ENCODE data around the gene RSBN1L.

The RSBN1L gene

GRCh38 chr7:77745746-77746145 is 49.5 kb downstream of the RSBN1L start:
- Histone ChIP-seq H3K9me3 (replicated peaks in 1 of 11) (no peaks in the 10 kb centered on the region), H3K4me3 (no peak overlapping the region), H3K36me3 (peaks cover 31 to 97% (median 64%) of the 10 kb centered on the region in 11 experiments), H3K27ac (no peak overlapping the region), H4K20me1 (peaks cover 0 to 44% (median 10%) of the 10 kb centered on the region in 11 experiments; a peak in 11 of 22 replicates), H3K9ac (no peak overlapping the region), H3K27me3 (no peaks in the 10 kb centered on the region), H3K4me1 (peaks cover 0 to 9% (median 0%) of the 10 kb centered on the region in 10 experiments; a peak in 4 of 20 replicates), H3K4me2 (no peak overlapping the region)
- TF ChIP-seq Cebpa-rat (IDR thresholded peaks at IDR 0.05), result no peak

- Histone ChIP-seq H3K4me1 (peaks cover 0 to 14% (median 4%) of the 10 kb centered on the region in 10 experiments; a peak in 14 of 20 replicates), H3K4me3 (no peak overlapping the region), H3K36me3 (peaks cover 36 to 97% (median 67%) of the 10 kb centered on the region in 11 experiments), H3K4me2 (no peak overlapping the region), H3K27me3 (no peaks in the 10 kb centered on the region), H3K27ac (peak overlapping the region in 3 of 11 experiments; percentile 6 to 48 (median 48); a peak in 2 of 22 replicates), H3K9ac (no peak overlapping the region), H3K9me3 (replicated peaks in 1 of 11) (no peaks in the 10 kb centered on the region), H4K20me1 (peaks cover 0 to 46% (median 10%) of the 10 kb centered on the region in 11 experiments; a peak in 11 of 22 replicates)
- TF ChIP-seq Cebpa-rat (IDR thresholded peaks at IDR 0.05), result no peak
Measured at GRCh38 chr7:77746164-77746823, 50.0 kb downstream of the RSBN1L start.

DNA sequence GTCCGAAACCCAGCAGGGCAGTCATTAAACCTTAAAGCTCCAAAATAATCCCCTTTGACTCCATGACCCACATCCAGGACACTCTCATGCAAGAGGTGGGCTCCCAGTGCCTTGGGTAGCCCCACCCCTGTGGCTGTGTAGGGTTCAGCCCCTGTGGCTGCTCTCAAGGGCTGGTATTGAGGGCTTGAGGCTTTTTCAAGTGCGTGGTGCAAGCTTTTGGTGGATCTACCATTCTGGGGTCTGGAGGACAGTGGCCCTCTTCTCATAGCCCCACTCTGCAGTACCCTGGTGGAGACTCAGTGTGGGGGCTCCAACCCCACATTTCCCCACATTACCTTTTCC is 50.5 kb downstream of the RSBN1L start:
- H3K9me3 ChIP-seq (replicated peaks in 1 of 11), result no peaks in the 10 kb centered on the region
- no peak for TF ChIP-seq Cebpa-rat (IDR thresholded peaks at IDR 0.05)
- no peak overlapping the region for H3K4me2 ChIP-seq
- H3K27ac ChIP-seq, result peak overlapping the region in 4 of 11 experiments; percentile 6 to 48 (median 39); a peak in 3 of 22 replicates
- H3K4me3 ChIP-seq, result no peak overlapping the region
- peaks cover under 1 to 19% (median 9%) of the 10 kb centered on the region in 10 experiments; a peak in 17 of 20 replicates for H3K4me1 ChIP-seq
- peaks cover 40 to 95% (median 69%) of the 10 kb centered on the region in 11 experiments for H3K36me3 ChIP-seq
- no peak overlapping the region for H3K9ac ChIP-seq
- H4K20me1 ChIP-seq, result peaks cover 0 to 48% (median 10%) of the 10 kb centered on the region in 11 experiments; a peak in 11 of 22 replicates
- H3K27me3 ChIP-seq, result no peaks in the 10 kb centered on the region

- TF ChIP-seq Cebpa-rat (IDR thresholded peaks at IDR 0.05), result no peak
- Histone ChIP-seq H3K4me1 (peaks cover 5 to 23% (median 13%) of the 10 kb centered on the region in 10 experiments; a peak in 17 of 20 replicates), H3K9me3 (replicated peaks in 1 of 11) (no peaks in the 10 kb centered on the region), H3K4me2 (no peak overlapping the region), H4K20me1 (peaks cover 0 to 51% (median 10%) of the 10 kb centered on the region in 11 experiments; a peak in 11 of 22 replicates), H3K4me3 (no peak overlapping the region), H3K27me3 (no peaks in the 10 kb centered on the region), H3K36me3 (peaks cover 40 to 91% (median 67%) of the 10 kb centered on the region in 11 experiments), H3K27ac (peak overlapping the region in 6 of 11 experiments; percentile 5 to 48 (median 23); a peak in 5 of 22 replicates), H3K9ac (no peak overlapping the region)
Measured at GRCh38 chr7:77747178-77747577, 50.9 kb downstream of the RSBN1L start.

- H3K9ac ChIP-seq, result no peak overlapping the region
- peak overlapping the region in 7 of 11 experiments; percentile 2 to 48 (median 25); a peak in 6 of 22 replicates for H3K27ac ChIP-seq
- H3K4me3 ChIP-seq, result no peak overlapping the region
- no peak for TF ChIP-seq Cebpa-rat (IDR thresholded peaks at IDR 0.05)
- H3K27me3 ChIP-seq, result no peaks in the 10 kb centered on the region
- H3K4me1 ChIP-seq, result peaks cover 9 to 28% (median 18%) of the 10 kb centered on the region in 10 experiments; a peak in 17 of 20 replicates
- H4K20me1 ChIP-seq, result peaks cover 0 to 51% (median 13%) of the 10 kb centered on the region in 11 experiments; a peak in 9 of 22 replicates
- peaks cover 40 to 87% (median 62%) of the 10 kb centered on the region in 11 experiments for H3K36me3 ChIP-seq
- no peak overlapping the region for H3K4me2 ChIP-seq
- H3K9me3 ChIP-seq (replicated peaks in 1 of 11), result no peaks in the 10 kb centered on the region
Measured at GRCh38 chr7:77747718-77748117, 51.5 kb downstream of the RSBN1L start.

DNA sequence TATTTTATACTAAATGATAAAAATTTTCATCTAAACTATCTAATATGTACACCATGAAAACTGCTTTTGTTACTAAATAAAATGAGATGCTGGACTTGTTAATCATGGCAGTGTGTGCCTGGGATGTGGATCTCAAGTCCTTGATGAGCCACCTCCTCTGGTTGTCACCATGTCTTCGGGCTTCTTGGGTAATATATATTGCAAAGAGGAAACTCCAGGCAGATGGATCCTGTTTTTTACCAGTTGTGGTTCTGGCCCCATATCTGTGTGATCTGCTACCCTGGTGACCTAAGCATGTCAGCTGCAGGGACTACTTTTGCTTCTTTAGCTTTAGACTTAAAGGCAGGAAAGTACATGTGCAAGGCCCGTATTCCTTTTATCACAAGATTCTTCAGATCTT is 55.8 kb downstream of the RSBN1L start:
- no peak overlapping the region for H3K4me3 ChIP-seq
- H3K27me3 ChIP-seq, result no peaks in the 10 kb centered on the region
- H3K36me3 ChIP-seq, result peaks cover 27 to 76% (median 51%) of the 10 kb centered on the region in 11 experiments
- peaks cover 0 to 45% (median 5%) of the 10 kb centered on the region in 11 experiments; a peak in 6 of 22 replicates for H4K20me1 ChIP-seq
- peak overlapping the region in 10 of 11 experiments; percentile 11 to 74 (median 57); a peak in 21 of 22 replicates for H3K4me2 ChIP-seq
- no peaks in the 10 kb centered on the region for H3K9me3 ChIP-seq (replicated peaks in 1 of 11)
- peak; percentile 7 to 91 (median 72); a peak in 16 of 22 replicates for TF ChIP-seq Cebpa-rat (IDR thresholded peaks at IDR 0.05)
- H3K4me1 ChIP-seq, result peaks cover 9 to 27% (median 24%) of the 10 kb centered on the region in 10 experiments; a peak in 17 of 20 replicates
- H3K27ac ChIP-seq, result peak overlapping the region; percentile 10 to 92 (median 82); a peak in 21 of 22 replicates
- H3K9ac ChIP-seq, result peak overlapping the region in 9 of 11 experiments; percentile 18 to 73 (median 67); a peak in 16 of 22 replicates

DNA sequence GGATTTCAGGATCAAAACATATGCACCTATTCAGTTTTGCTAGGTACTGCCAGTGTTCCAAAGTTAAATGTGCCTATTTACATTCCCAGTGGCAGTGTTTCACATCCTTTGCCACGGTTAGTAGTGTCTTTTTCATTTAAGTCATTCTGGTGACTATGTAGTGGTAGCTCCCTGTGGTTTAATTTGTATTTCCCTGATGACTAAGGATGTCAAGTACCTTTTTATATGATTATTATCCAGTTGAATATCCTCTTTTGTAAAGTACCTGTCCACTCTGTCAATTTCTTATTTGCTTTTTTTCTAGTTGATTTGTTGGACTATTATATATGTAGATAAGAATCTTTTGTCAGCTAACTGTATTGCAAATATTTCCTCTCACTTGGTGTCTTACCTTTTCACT is 56.9 kb downstream of the RSBN1L start:
- TF ChIP-seq Cebpa-rat (IDR thresholded peaks at IDR 0.05), result no peak
- no peaks in the 10 kb centered on the region for H3K9me3 ChIP-seq (replicated peaks in 1 of 11)
- H3K4me2 ChIP-seq, result peak overlapping the region in 7 of 11 experiments; percentile 0 to 74 (median 61); a peak in 10 of 22 replicates
- peak overlapping the region in 5 of 11 experiments; percentile 65 to 73 (median 72); a peak in 6 of 22 replicates for H3K9ac ChIP-seq
- no peak overlapping the region for H3K4me3 ChIP-seq
- peak overlapping the region; percentile 10 to 92 (median 82); a peak in 21 of 22 replicates for H3K27ac ChIP-seq
- peaks cover 9 to 32% (median 24%) of the 10 kb centered on the region in 10 experiments; a peak in 17 of 20 replicates for H3K4me1 ChIP-seq
- peaks cover 0 to 50% (median 10%) of the 10 kb centered on the region in 11 experiments; a peak in 9 of 22 replicates for H4K20me1 ChIP-seq
- peaks cover 27 to 72% (median 51%) of the 10 kb centered on the region in 11 experiments for H3K36me3 ChIP-seq
- no peaks in the 10 kb centered on the region for H3K27me3 ChIP-seq

GRCh38 chr7:77757589-77757988 is 61.3 kb downstream of the RSBN1L start:
- no peak overlapping the region for H3K4me3 ChIP-seq
- no peaks in the 10 kb centered on the region for H3K27me3 ChIP-seq
- no peaks in the 10 kb centered on the region for H3K9me3 ChIP-seq (replicated peaks in 1 of 11)
- peaks cover 0 to 39% (median 20%) of the 10 kb centered on the region in 11 experiments; a peak in 17 of 22 replicates for H3K36me3 ChIP-seq
- peaks cover 5 to 73% (median 27%) of the 10 kb centered on the region in 11 experiments; a peak in 16 of 22 replicates for H4K20me1 ChIP-seq
- no peak overlapping the region for H3K9ac ChIP-seq
- TF ChIP-seq Cebpa-rat (IDR thresholded peaks at IDR 0.05), result no peak
- H3K27ac ChIP-seq, result peak overlapping the region in 7 of 11 experiments; percentile 15 to 52 (median 25); a peak in 10 of 22 replicates
- H3K4me1 ChIP-seq, result peaks cover 21 to 36% (median 28%) of the 10 kb centered on the region in 10 experiments
- peak overlapping the region in 2 of 11 experiments; percentile 11 to 30; a peak in 2 of 22 replicates for H3K4me2 ChIP-seq

Data from BLaER1 treated with 17β-estradiol and CSF1 and Interleukin-3, amounts not matched to agents 10 nM and 100 nM (cell line).